ENCODE data around the gene BMP10.

The BMP10 gene, protein sequence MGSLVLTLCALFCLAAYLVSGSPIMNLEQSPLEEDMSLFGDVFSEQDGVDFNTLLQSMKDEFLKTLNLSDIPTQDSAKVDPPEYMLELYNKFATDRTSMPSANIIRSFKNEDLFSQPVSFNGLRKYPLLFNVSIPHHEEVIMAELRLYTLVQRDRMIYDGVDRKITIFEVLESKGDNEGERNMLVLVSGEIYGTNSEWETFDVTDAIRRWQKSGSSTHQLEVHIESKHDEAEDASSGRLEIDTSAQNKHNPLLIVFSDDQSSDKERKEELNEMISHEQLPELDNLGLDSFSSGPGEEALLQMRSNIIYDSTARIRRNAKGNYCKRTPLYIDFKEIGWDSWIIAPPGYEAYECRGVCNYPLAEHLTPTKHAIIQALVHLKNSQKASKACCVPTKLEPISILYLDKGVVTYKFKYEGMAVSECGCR

DNA sequence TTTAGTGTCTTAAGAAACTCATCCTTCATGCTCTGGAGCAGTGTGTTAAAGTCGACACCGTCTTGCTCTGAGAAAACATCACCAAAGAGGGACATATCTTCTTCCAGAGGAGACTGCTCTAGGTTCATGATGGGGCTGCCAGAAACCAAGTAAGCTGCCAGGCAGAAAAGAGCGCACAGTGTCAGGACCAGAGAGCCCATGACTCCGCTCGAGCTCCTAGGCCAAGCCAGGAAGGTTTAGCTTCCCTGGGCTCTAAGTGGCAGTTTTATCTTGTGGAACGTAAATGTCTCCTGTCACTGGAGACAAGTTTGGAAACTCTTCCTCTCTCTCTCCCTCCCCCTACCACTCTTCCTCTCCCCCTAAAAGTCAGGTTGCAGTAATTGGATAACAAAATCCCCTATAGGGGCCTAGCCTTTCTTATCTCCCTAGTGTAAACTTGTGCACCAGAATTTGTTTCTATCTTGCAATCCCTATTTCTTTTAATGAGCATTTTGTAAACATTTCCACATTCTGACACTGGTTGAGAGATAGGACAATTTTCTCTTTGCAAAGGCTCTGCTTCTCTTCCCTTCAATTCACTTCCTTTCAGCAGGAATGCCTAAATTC, at the start of gene BMP10:
TSS of gene BMP10 (minus strand) at position 239 of the 606 bp plus-strand sequence. CDS start at position 200, 39 bp downstream.
- no peaks in the 10 kb centered on the region for H3K27me3 ChIP-seq (ENCODE audit: control insufficient read depth, low read length)
- H3K4me1 ChIP-seq (ENCODE audit: control insufficient read depth, low read length): no peaks in the 10 kb centered on the region
- H3K9me3 ChIP-seq (ENCODE audit: control insufficient read depth, insufficient read depth, low read length): no peaks in the 10 kb centered on the region
- H3K4me3 ChIP-seq (ENCODE audit: low read length): no peak within 1 kb of the TSS
- H3F3A ChIP-seq (ENCODE audit: control insufficient read depth, insufficient read depth): no peaks in the 10 kb centered on the region
- no peaks in the 10 kb centered on the region for H3K36me3 ChIP-seq (ENCODE audit: control insufficient read depth, low read length)
- H3K9me2 ChIP-seq (replicated peaks; ENCODE audit: control insufficient read depth, low read length): no peaks in the 10 kb centered on the region
- no peaks in the 10 kb centered on the region for H3K79me2 ChIP-seq (ENCODE audit: control insufficient read depth, low read length)
- no peak within 1 kb of the TSS for H3K4me2 ChIP-seq (ENCODE audit: low read length)
- no peak within 1 kb of the TSS for H3K27ac ChIP-seq (ENCODE audit: low read depth, low read length)
- no peaks in the 10 kb centered on the region for H4K20me1 ChIP-seq (ENCODE audit: control insufficient read depth, insufficient read depth, low read depth, low read length)
- TF ChIP-seq, protein P1, sequence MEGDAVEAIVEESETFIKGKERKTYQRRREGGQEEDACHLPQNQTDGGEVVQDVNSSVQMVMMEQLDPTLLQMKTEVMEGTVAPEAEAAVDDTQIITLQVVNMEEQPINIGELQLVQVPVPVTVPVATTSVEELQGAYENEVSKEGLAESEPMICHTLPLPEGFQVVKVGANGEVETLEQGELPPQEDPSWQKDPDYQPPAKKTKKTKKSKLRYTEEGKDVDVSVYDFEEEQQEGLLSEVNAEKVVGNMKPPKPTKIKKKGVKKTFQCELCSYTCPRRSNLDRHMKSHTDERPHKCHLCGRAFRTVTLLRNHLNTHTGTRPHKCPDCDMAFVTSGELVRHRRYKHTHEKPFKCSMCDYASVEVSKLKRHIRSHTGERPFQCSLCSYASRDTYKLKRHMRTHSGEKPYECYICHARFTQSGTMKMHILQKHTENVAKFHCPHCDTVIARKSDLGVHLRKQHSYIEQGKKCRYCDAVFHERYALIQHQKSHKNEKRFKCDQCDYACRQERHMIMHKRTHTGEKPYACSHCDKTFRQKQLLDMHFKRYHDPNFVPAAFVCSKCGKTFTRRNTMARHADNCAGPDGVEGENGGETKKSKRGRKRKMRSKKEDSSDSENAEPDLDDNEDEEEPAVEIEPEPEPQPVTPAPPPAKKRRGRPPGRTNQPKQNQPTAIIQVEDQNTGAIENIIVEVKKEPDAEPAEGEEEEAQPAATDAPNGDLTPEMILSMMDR (IDR thresholded peaks at IDR 0.05; ENCODE audit: low read depth, low read length, poor library complexity, severe bottlenecking): no peak
- TF ChIP-seq EZH2phosphoT487 (IDR thresholded peaks at IDR 0.05; ENCODE audit: borderline replicate concordance, low read length): no peak

DNA sequence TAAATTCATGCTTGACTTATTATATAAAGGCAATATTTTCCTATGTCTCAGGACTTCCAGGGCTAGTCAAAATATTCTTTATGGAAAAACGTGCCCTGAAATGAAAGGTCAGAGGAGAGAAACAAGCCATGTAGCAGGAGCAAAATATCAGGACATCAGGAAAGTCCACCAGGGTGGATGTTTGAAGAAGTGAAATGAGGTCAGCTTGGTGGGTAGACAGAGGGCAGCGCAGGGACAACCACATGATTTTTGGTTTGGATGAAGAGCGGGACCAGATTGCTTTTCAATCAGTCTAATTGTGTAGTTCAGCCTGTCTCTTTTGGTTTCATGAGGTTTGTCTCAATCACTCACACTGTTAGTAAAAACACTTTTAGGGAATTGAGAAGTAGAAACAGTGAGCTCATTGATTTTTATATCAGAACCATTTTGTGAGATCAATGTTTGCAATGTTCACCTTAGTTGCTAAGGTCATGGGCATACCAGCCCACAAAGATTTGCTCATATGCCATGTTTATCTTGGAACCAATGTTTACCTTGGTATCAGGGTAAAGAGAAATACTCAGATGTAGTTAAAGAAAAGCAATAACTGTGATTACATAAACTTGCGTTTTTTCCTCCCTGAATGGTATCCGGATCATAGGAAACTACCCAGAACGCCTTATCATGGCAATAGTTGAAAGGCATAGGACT, 49.4 kb upstream of the BMP10 start:
- H3K36me3 ChIP-seq (ENCODE audit: control insufficient read depth, low read length): no peaks in the 10 kb centered on the region
- no peaks in the 10 kb centered on the region for H4K20me1 ChIP-seq (ENCODE audit: control insufficient read depth, insufficient read depth, low read depth, low read length)
- H3K9me2 ChIP-seq (replicated peaks; ENCODE audit: control insufficient read depth, low read length): no peaks in the 10 kb centered on the region
- no peaks in the 10 kb centered on the region for H3K9me3 ChIP-seq (ENCODE audit: control insufficient read depth, insufficient read depth, low read length)
- no peak overlapping the region for H3K27ac ChIP-seq (ENCODE audit: low read depth, low read length)
- peaks cover 4% of the 10 kb centered on the region for H3K4me1 ChIP-seq (ENCODE audit: control insufficient read depth, low read length)
- H3K4me2 ChIP-seq (ENCODE audit: low read length): no peak overlapping the region
- no peaks in the 10 kb centered on the region for H3K79me2 ChIP-seq (ENCODE audit: control insufficient read depth, low read length)
- no peaks in the 10 kb centered on the region for H3F3A ChIP-seq (ENCODE audit: control insufficient read depth, insufficient read depth)
- TF ChIP-seq, protein P1 (IDR thresholded peaks at IDR 0.05; ENCODE audit: low read depth, low read length, poor library complexity, severe bottlenecking): no peak
- TF ChIP-seq EZH2phosphoT487 (IDR thresholded peaks at IDR 0.05; ENCODE audit: borderline replicate concordance, low read length): no peak
- no peaks in the 10 kb centered on the region for H3K27me3 ChIP-seq (ENCODE audit: control insufficient read depth, low read length)
- H3K4me3 ChIP-seq (ENCODE audit: low read length): no peak overlapping the region

DNA sequence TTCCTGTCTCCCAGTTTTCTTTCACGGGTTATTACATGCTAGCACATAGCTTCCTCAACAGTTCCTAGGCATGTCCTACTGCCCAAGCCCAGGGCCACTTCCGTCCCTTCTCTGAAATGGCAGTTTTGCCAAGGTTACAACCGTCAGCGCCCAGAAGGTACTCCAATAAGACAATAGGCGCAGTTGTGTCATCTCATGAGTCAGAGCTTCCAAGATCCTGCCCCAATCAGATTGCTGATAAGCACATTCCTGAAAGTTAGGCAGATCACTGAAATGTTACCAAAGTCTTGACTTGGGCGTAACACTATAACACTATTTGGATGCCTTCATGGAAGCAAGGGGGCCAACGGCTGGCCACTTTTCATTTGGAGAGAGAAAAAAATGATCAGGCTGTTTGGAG, 47.3 kb upstream of the BMP10 start:
- no peak for TF ChIP-seq EZH2phosphoT487 (IDR thresholded peaks at IDR 0.05; ENCODE audit: borderline replicate concordance, low read length)
- TF ChIP-seq, protein P1 (IDR thresholded peaks at IDR 0.05; ENCODE audit: low read depth, low read length, poor library complexity, severe bottlenecking): no peak
- H3K4me1 ChIP-seq (ENCODE audit: control insufficient read depth, low read length): no peaks in the 10 kb centered on the region
- H3K4me2 ChIP-seq (ENCODE audit: low read length): no peak overlapping the region
- H3K27me3 ChIP-seq (ENCODE audit: control insufficient read depth, low read length): no peaks in the 10 kb centered on the region
- no peaks in the 10 kb centered on the region for H3K36me3 ChIP-seq (ENCODE audit: control insufficient read depth, low read length)
- no peaks in the 10 kb centered on the region for H3K79me2 ChIP-seq (ENCODE audit: control insufficient read depth, low read length)
- H3K27ac ChIP-seq (ENCODE audit: low read depth, low read length): no peak overlapping the region
- H3F3A ChIP-seq (ENCODE audit: control insufficient read depth, insufficient read depth): no peaks in the 10 kb centered on the region
- H3K9me3 ChIP-seq (ENCODE audit: control insufficient read depth, insufficient read depth, low read length): no peaks in the 10 kb centered on the region
- H3K9me2 ChIP-seq (replicated peaks; ENCODE audit: control insufficient read depth, low read length): no peaks in the 10 kb centered on the region
- no peaks in the 10 kb centered on the region for H4K20me1 ChIP-seq (ENCODE audit: control insufficient read depth, insufficient read depth, low read depth, low read length)
- H3K4me3 ChIP-seq (ENCODE audit: low read length): no peak overlapping the region

Data from DOHH2 (cell line).